ENCODE measurements around the gene FKBP2.

The FKBP2 gene

DNA sequence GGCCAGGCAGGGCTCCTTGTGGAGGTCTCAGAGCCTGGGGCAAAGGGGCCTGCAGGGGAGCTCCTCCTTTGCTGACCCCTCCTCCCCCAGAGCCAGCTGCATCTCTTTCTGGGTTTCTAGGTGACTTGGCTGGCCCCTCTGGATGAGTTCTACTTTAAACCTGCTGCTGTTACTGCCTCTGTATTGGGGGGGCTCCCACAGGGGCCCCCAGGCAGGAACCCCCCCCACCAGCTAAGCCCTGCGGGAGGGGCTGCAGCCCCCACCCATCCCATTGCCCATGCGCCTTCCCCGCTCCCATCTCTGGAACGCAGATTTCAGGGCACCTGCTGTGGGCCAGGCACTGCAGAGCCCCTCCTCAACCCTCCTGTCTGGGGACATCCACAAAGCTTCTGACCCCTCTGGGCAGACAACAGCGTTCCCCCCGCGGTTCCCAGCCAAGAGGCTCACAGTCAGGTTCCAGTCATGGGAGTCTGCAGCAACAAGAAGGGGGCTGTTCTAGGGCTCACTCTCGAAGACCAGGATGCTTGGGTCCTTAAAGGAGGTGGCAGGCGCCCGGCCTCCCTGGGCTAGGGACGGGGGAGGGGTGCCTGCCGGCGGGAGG is 9.6 kb downstream of the FKBP2 start:
- DNase-seq: no peak

DNA sequence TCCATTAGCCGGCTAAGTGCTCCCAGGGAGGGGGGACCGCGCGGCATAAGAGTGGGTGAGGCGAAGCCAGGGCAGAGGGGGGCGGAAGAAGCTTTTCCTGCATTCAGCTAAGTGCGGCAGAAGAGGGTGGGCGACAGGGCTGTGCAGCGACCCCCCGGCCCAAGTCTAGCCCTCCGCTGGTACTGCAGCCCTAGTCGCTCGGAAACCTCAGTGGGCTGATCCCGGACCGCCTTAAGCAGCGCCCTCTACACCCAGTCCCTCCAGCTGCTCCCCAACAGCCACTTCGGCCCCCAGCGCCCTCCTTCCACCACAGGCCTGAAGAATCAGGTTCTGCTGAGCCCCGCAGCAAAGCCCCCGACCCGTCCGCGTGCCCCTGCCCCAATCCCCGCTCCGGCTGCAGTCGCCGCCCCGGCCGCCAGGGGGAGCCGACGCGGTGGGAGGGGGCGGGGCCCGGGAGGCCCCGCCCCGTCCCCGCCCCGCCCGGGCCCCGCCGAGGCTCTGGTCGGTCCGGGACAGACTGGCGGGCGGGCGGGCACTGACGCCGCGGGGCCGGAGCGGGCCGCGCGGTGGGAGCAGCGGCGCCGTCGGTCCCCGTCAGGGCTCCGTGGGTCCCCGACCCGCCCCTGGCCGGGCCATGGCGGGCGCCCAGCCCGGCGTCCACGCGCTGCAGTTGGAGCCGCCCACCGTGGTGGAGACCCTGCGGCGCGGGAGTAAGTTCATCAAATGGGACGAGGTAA is 10.3 kb downstream of the FKBP2 start, which contains the start of gene PLCB3:
Gene PLCB3, plus strand, starts transcription at position 515 of the 737 bp plus-strand sequence. Its CDS starts 120 bp downstream, at position 635.
- no peak for DNase-seq

DNA sequence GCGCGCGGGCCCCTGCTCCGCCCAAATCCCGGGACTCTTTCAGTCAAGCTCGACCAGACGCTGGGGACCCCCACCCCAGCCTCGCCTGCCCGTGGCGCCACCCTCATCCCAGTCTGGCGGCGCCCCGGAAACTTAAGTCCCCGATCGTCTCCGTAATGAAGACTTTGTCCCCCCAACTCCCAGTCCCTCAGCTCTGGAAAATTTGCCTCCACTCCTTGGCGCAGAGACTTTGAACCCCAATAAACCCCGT is 10.8 kb downstream of the FKBP2 start:
- DNase-seq: no peak

DNA sequence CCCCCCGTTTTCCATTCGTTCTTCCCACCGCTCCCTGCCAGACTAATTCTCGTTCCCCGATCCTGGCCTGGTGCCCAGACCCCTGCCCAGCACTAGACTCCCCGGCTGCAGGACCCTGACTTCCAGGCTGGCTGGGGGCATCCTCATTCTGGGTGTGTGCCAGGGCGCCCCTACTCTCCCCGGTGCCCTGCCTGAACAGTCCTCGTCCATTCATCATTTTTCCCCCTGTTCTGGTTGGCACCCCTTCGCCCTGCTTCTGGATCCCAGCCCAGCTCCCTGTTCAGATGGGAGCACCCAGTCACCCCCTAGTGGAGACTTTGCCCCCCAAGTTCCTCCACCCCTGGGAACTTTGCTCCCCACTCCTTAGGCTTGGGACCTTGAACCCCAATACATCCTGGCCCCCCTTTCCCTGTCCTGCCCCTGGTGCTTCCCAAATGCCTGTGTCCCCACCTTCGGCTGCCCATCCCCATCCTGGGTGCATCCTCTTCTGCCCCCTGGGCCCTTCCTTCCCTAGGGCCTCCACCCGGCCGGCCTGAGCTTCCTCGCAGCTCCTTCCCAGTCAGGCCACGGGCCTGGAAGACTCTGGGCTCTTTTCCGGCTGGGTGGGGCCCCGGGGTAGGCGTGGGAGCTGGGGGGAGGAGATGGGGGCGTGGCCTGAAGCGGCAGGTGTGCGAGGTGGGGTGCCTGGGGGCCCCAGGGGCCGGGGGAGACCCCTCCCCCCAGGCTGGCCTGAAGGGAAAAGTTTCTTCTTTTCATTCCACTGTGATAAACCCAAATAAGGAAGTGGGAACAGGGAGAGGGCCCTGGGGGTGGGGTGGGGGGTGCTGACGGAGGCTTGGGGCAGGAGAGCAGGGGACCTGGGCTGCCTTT is 11.3 kb downstream of the FKBP2 start:
- DNase-seq: no peak

DNA sequence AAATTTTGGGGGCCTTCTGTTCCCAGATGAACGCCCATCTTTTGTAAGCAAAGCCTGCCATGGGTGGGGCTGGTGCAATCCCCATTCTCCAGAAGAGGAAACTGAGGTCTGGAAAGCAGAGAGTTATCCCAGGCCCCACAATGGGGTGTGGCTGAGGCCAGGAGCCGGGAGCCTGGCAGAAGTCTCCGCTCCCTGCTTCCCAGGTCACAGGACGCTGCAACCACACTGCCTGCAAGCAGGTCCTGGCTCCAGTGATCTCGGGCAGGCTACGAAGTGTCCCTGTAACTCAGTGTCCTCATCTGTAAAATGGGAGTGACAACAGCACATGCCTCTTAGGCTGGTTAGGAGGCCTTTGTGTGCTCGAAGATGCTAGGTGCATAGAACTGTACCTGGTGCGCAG is 12.1 kb downstream of the FKBP2 start:
- no peak for DNase-seq

DNA sequence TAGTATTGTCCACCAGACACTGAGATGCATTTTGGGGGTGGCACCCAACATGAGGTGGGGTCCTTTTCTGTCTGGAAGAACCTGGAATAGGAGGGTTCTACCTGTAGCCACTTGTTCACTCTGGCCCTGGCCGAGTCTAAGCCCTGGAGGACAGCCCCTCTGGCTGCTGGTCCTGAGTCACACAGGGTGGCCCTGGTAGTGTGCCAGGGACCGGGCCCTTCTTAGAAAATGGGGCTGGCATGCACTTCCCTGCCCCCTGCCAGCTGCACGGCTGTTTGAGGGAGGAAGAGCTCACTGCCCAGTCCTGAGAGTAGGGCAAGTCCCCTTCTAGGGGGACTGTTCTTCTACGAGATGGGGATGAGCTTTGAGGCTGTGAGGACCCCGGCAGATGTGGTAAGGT is 12.6 kb downstream of the FKBP2 start:
- no peak for DNase-seq

DNA sequence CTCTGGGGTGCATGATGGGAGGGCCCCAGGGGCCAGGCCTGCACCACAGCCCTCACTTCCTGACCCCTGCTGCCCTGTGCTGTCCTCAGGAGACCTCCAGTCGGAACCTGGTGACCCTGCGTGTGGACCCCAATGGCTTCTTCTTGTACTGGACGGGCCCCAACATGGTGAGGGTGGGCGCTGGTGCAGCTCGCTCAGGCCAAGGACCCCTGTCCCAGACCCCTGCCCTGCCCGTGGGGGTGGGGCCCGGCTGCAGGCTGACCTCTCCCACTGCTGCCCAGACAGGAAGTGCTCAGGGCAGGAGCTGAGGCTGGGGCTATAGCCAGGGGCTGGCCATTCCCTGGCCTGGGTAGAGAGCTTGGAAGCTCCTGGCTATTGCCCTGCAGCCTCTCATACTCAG is 13.4 kb downstream of the FKBP2 start:
- no peak for DNase-seq

DNA sequence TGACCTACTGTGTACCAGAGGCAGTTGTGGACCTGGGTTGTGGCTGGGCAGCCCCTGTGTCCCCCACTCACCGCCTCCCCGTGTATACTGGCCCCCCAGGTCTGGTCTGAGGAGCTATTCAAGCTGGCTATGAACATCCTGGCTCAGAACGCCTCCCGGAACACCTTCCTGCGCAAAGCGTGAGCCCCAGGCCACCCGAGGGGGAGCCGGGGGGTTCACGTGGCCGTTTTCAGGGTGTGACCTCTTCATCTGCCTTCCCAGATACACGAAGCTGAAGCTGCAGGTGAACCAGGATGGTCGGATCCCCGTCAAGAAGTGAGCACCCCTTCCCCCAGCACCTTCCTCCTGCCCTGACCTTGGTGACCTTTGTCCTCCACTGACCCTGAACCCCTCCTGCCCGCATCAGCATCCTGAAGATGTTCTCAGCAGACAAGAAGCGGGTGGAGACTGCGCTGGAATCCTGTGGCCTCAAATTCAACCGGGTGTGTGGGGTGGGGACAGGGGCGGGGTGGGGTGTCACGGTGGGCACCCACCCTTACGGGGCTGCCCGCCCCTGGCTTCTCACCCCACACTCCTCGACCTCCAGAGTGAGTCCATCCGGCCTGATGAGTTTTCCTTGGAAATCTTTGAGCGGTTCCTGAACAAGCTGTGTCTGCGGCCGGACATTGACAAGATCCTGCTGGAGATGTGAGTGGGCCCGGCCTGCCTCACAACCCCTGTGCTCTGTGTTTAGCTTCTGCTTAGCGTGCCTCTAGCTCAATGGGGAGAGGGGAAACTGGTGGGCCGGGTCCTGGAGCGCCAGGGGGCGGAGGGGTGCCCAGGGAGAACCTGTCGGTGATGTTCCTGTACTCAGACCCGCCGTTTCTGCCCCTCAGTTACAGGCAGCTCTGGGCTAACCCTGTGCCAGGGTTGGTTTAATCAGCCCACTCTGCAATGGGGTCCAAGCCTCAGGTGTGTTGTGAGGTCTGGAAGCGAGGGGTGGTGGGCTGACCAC is 14.5 kb downstream of the FKBP2 start:
- DNase-seq: no peak

DNA sequence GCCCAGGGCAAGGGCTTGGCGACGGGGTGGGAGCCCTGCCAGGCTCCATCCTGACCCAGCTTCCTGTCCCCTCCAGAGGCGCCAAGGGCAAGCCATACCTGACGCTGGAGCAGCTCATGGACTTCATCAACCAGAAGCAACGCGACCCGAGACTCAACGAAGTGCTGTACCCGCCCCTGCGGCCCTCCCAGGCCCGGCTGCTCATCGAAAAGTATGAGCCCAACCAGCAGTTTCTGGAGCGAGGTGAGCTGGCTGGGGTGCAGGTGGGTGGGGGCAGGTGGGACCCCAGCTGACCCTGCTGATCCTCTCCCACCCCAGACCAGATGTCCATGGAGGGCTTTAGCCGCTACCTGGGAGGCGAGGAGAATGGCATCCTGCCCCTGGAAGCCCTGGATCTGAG is 15.4 kb downstream of the FKBP2 start:
- DNase-seq: no peak

DNA sequence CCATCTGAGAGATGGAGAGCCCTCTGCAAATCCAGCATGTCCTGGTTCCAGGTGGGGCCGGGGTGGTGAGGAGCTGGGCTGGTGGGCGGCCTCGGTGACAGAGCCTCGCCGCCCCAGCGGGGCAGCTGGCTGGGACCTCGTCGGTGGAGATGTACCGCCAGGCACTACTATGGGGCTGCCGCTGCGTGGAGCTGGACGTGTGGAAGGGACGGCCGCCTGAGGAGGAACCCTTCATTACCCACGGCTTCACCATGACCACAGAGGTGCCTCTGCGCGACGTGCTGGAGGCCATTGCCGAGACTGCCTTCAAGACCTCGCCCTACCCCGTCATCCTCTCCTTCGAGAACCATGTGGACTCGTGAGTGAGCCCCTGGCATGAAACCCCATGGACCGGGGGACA is 17.5 kb downstream of the FKBP2 start:
- no peak for DNase-seq

DNA sequence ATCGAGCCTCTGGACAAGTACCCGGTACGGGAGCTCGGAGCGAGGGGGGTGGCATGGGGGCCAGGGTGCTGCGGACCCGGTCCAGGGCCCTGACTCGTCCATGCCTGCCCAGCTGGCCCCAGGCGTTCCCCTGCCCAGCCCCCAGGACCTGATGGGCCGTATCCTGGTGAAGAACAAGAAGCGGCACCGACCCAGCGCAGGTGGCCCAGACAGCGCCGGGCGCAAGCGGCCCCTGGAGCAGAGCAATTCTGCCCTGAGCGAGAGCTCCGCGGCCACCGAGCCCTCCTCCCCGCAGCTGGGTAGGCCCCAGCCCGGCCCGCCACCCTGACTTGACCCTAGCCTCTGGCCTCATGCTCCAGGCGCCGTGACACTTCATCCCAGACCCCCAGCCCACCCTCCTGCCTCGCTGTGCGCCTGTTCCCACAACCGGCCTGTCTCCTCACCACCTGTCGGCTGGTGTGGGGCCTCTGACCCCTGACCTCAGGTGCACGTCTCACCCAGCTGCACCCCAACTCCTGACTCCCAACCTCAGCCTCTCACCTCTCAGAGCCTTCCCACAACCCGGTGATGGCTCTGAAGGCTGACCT is 18.1 kb downstream of the FKBP2 start:
- DNase-seq: no peak

DNA sequence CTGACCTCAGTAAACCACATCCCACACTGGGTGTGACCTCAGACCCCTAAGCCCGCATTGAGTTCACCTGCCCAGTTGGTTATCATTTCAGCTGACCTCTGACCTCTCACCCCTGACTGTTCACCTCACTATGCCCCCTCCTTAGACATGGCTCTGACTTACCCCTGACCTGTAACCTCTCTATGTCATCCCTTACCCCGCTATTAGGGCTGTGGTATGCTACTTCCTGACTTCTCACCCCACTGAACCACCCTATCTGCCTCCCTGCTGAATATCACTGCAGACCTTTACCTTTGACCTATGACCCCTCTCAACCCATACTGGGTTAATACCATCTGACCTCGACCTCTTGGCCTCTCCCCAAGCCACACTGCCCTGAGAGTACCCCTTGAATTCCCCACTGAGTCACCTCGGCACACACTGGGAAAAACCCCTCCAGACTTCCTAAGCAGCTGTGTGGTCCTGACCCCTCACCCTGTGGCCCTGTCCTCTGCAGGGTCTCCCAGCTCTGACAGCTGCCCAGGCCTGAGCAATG is 18.7 kb downstream of the FKBP2 start:
- DNase-seq: no peak

DNA sequence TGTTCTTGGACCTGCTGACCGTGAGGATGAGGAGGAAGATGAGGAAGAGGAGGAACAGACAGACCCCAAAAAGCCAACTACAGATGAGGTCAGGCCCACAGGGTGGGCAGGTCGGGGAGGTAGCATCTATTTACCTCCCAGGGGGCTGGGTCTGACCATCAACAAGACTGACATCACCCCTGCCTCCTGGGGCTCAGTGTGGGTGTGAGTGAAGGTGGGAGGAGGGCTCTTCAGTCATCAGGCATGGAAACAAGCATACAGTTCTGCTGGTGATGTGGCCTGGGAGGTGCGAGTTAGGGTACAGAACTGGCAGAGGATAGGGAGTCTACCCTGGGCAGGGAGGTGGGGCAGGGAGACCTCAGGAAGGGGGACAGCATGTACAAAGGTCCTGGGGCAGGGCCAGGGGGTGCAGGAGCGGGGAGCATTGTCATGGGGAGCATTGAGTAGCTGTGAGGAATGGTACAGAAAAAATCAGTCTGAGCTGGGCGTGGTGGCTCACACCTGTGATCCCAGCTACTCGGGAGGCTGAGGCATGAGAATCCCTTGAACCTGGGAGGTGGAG is 19.3 kb downstream of the FKBP2 start:
- DNase-seq: no peak

DNA sequence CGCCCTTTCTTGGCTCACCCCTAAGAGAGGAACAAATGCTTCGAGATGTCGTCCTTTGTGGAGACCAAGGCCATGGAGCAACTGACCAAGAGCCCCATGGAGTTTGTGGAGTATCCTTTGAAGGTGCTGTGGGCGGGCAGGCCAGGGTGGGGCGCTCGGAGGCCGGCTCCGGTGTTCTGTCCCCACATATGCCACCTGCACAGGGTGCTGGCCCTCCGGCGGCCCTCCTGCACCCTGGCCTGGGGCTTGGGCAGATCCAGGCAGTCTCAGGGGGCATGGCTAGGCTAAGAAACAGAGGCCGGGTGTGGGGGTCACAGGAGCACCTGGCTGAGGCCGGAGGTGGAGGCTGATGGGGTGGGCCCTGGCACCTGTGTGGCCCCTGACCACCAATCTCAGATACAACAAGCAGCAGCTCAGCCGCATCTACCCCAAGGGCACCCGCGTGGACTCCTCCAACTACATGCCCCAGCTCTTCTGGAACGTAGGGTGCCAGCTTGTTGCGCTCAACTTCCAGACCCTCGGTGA is 20.7 kb downstream of the FKBP2 start:
- DNase-seq: no peak

DNA sequence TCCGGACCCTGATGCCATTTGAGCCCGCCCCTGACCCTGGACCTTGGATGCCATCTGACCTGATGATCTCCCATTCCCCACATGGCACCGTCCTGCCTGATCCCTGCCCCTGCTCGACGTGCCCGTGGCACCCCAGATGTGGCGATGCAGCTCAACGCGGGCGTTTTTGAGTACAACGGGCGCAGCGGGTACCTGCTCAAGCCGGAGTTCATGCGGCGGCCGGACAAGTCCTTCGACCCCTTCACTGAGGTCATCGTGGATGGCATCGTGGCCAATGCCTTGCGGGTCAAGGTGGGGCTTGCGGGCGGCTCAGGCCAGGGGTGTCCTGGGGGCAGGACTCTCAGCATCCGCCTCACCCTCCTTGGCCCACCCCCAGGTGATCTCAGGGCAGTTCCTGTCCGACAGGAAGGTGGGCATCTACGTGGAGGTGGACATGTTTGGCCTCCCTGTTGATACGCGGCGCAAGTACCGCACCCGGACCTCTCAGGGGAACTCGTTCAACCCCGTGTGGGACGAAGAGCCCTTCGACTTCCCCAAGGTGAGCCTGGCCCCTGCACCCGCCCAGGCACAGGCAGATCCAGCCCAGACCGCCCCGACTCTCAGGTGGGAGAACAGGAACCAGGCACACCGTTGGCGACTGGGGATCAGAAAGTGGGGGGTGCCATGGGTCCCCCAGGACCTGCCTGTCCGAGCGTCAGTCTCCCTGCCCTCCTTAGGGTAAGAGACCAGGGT is 21.5 kb downstream of the FKBP2 start:
- DNase-seq: no peak

DNA sequence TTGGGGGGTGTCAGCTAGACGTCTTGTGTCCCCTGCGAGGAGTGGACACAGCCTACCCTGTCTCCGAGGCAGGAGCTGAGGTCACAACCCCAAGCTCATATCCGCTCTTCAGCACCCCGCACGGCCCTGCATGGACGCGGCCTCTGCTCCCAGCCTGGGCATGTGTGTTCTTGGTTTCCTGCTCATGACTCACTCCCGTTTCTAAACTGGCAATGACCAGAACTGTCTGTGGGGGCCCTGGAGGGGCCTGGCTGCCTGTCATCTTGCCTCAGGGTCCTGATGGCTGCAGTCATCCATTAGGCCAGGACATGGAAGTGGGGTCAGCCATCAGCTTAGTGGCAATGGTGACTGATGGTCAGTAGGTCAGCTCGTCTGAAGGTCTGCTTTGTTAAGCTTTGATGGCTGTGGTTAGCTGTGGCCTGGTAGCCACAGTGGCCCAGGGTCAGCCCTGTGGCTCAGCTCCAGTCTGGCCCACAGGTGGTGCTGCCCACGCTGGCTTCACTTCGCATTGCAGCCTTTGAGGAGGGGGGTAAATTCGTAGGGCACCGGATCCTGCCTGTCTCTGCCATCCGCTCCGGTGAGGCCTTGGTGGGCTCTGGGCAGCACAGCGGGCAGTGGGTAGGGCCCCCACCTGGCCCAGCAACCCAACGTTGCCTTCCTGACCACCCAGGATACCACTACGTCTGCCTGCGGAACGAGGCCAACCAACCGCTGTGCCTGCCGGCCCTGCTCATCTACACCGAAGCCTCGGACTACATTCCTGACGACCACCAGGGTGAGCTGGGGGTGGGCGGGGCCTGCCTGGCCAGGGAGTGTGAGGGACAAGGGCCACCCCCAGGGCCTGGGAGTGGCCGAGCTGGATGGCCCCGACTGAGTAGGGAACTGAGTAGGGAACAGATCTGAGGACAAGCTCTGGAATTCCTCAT is 22.4 kb downstream of the FKBP2 start:
- no peak for DNase-seq

DNA sequence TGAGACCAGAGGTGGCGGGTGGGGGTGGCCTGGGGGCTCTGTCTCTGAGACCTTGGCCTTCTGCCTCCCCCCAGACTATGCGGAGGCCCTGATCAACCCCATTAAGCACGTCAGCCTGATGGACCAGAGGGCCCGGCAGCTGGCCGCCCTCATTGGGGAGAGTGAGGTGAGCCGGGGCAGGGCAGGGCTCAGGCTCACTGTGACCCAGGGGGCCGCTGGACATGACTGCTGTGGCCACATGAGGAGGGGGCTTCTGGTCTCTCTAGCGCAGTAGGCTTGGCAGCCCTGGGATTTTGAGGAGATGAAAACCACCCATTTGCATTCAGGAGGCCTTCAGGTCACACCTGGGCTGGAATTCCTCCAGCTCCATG is 23.0 kb downstream of the FKBP2 start:
- DNase-seq: no peak

DNA sequence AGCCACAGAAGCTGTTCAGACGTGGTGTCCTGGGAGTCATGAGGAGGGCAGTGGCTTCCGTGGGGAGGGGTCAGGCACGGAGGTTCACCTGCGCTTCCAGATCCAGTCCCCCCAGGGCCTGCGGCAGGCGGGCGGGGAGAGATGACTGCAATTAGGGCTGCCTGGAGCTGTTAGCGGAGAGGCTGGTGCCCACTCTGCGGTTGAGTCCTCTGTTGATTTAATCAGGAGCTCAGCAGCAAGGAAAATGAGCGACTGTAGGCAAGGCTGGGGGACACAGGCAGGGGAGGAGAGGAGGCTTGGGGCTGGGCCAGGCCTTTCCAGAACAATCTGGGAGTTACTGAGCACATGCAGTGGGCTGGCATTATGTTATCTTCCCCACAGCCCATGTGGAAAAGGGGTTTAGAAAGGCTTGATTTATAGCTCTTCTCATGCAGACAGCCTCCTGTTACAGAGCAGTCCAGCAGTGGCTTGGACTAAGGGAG is 23.5 kb downstream of the FKBP2 start:
- DNase-seq: no peak

Data from GF-D8 (cell line).